PC-3 (cell line): ENCODE data around the gene CAMTA1. TPM values are rescaled to one million over a fixed set of nuclear protein-coding genes. Genes with fewer than 3 reads are reported as not detected.

Experiments
- ATAC-seq: fragments of 200-7000 bp; cut with Tn5 transposase; 2 replicates; pipeline ENCODE4 v1.9.1; 2020; ENCODE audit warnings: mild to moderate bottlenecking, moderate library complexity
- BruUV-seq: library from RNA; stranded (reverse); fragments of 400-500 nt; replicated peaks from 2 replicates; lab custom pipeline; 2021; lab: Mats Ljungman, UMichigan
- CTCF ChIA-PET: fragments of 300-600 bp; sonication (Branson Sonifier 250); formaldehyde crosslinking; loops from one replicate; lab custom pipeline; 2022; ENCODE audit warnings: antibody characterized with exemption; lab: Charles Lee
- POLR2A ChIA-PET: fragments of 300-600 bp; sonication (Branson Sonifier 250); formaldehyde crosslinking; loops from one replicate; lab custom pipeline; 2022; ENCODE audit warnings: antibody characterized with exemption; ENCODE audit not compliant: unreplicated experiment; lab: Charles Lee
- DNase-seq: peaks from one replicate; pipeline ENCODE4 v3.0.0-alpha.2; 2015
- H2AFZ ChIP-seq: fragments of 300-600 bp; sonication (generic); 2 replicates; pipeline ENCODE4 v1.6.0; 2016; ENCODE audit warnings: antibody characterized with exemption, low read length
- H3F3A ChIP-seq: fragments of 300-600 bp; sonication (generic); one replicate; pipeline ENCODE4 v1.6.0; 2017; ENCODE audit warnings: antibody characterized with exemption, low read length, control low read depth, mild to moderate bottlenecking; ENCODE audit not compliant: unreplicated experiment
- H3K27ac ChIP-seq: fragments of 300-600 bp; sonication (generic); 2 replicates; pipeline ENCODE4 v1.5.1; 2016; ENCODE audit warnings: mild to moderate bottlenecking, low read length
- H3K27me3 ChIP-seq: fragments of 300-600 bp; sonication (generic); 2 replicates; pipeline ENCODE4 v1.6.1; 2016; ENCODE audit warnings: low read length, mixed read lengths
- H3K36me3 ChIP-seq: fragments of 300-600 bp; sonication (generic); 2 replicates; pipeline ENCODE4 v1.6.1; 2016; ENCODE audit warnings: low read depth, mixed run types, low read length, mixed read lengths
- H3K4me1 ChIP-seq: fragments of 300-600 bp; sonication (generic); 2 replicates; pipeline ENCODE4 v1.5.1; 2016; ENCODE audit warnings: low read length; ENCODE audit not compliant: insufficient read depth
- H3K4me2 ChIP-seq: fragments of 300-600 bp; sonication (generic); 2 replicates; pipeline ENCODE4 v1.6.0; 2016; ENCODE audit warnings: low read length
- H3K4me3 ChIP-seq: fragments of 300-600 bp; sonication (generic); 2 replicates; pipeline ENCODE4 v1.5.1; 2016; ENCODE audit warnings: mild to moderate bottlenecking, low read length, mixed read lengths
- H3K79me2 ChIP-seq: fragments of 300-600 bp; sonication (generic); 2 replicates; pipeline ENCODE4 v1.6.1; 2017; ENCODE audit warnings: low read length, mixed read lengths
- H3K9ac ChIP-seq: fragments of 300-600 bp; sonication (generic); 2 replicates; pipeline ENCODE4 v1.6.0; 2016; ENCODE audit warnings: mild to moderate bottlenecking, low read length
- H3K9me2 ChIP-seq: fragments of 300-600 bp; sonication (generic); replicated peaks from 2 replicates; pipeline ENCODE4 v1.6.1; 2016; ENCODE audit warnings: mixed run types, low read length, mixed read lengths
- H3K9me3 ChIP-seq: fragments of 300-600 bp; sonication (generic); 2 replicates; pipeline ENCODE4 v1.6.1; 2016; ENCODE audit warnings: low read length, mixed read lengths
- H4K20me1 ChIP-seq: fragments of 300-600 bp; sonication (generic); 2 replicates; pipeline ENCODE4 v1.6.1; 2016; ENCODE audit warnings: low read length, mixed read lengths
- EZH2 ChIP-seq: fragments of 300-600 bp; sonication (generic); IDR thresholded peaks from one replicate; pipeline ENCODE4 v1.6.1; 2017; ENCODE audit warnings: antibody characterized with exemption, mild to moderate bottlenecking, low read length; ENCODE audit not compliant: unreplicated experiment
- EZH2phosphoT487 ChIP-seq: fragments of 300-600 bp; sonication (generic); IDR thresholded peaks from 2 replicates; pipeline ENCODE4 v1.6.1; 2018; ENCODE audit warnings: mild to moderate bottlenecking, antibody characterized with exemption, low read length, borderline replicate concordance
- intact Hi-C: fragments of 100-400 bp; cut with micrococcal nuclease; formaldehyde crosslinking; loops from 2 replicates; pipeline ENCODE4 v1.9.0; 2023
- total RNA-seq: library from RNA; depleted of rRNA; stranded (reverse); fragments of >200 nt; gene quantifications from 2 replicates; pipeline ENCODE4 v1.2.3, GENCODE V29; 2014
- TF ChIP-seq, protein P1 (sequence below): fragments of 300-600 bp; sonication (generic); conservative IDR thresholded peaks from 2 replicates; pipeline ENCODE4 v1.5.1; 2017; ENCODE audit warnings: antibody characterized with exemption, low read depth, mild to moderate bottlenecking, low read length

The CAMTA1 gene
- total RNA-seq, 1 experiment from 2014 or later, result 40.8 TPM

DNA sequence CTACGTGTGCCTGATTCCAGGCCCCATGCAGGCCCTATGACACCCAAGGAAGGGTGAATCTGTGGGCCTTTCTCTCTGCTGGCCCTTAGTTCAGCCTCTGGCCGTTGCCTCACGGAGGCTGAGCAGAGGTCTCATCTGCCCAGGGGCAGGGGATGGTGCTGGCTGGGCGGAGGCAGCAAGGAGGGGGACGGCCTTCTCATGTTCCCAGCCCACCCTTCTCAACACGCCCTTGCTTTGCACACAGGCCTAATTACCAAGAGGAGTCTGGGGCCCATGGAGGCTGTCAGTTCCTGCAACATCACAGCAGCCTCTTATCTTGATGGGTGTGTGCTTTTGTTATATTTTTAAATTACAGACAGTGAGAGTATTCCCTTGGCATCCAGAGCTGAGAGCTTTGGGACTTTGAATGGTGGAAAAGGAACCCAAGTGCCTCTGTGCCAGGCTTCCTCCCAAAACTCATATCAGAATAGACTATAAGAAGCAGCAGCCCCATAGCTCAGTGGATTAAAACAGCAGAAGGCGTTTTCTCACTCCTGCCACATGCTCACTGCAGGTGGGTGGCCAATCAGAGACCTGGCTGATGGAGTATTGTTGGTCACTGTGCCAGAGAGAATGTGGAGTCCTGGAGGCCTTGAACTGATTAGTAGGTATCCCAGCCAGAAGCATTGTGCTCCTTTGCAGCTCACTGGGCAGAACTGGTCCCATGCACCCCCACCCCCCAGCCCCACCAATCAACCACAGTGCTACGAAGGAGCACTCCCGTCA, 164.9 kb downstream of the CAMTA1 start:
- TF ChIP-seq, protein P1, sequence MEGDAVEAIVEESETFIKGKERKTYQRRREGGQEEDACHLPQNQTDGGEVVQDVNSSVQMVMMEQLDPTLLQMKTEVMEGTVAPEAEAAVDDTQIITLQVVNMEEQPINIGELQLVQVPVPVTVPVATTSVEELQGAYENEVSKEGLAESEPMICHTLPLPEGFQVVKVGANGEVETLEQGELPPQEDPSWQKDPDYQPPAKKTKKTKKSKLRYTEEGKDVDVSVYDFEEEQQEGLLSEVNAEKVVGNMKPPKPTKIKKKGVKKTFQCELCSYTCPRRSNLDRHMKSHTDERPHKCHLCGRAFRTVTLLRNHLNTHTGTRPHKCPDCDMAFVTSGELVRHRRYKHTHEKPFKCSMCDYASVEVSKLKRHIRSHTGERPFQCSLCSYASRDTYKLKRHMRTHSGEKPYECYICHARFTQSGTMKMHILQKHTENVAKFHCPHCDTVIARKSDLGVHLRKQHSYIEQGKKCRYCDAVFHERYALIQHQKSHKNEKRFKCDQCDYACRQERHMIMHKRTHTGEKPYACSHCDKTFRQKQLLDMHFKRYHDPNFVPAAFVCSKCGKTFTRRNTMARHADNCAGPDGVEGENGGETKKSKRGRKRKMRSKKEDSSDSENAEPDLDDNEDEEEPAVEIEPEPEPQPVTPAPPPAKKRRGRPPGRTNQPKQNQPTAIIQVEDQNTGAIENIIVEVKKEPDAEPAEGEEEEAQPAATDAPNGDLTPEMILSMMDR, result no peak
- TF ChIP-seq EZH2, result no peak
- TF ChIP-seq EZH2phosphoT487, result no peak
- Histone ChIP-seq H3K4me3 (no peak overlapping the region), H3K9ac (no peak overlapping the region), H3K4me2 (no peak overlapping the region), H3K36me3 (no peaks in the 10 kb centered on the region), H3F3A (no peaks in the 10 kb centered on the region), H3K27me3 (no peaks in the 10 kb centered on the region), H2AFZ (no peak overlapping the region), H3K4me1 (peaks cover 8% of the 10 kb centered on the region), H3K9me3 (no peaks in the 10 kb centered on the region), H3K9me2 (no peaks in the 10 kb centered on the region), H3K79me2 (no peaks in the 10 kb centered on the region), H4K20me1 (no peaks in the 10 kb centered on the region), H3K27ac (no peak overlapping the region)
- intact Hi-C loops, result no loop called here
- ChIA-PET POLR2A (no interaction called here), CTCF (no interaction called here)
- no TSS peak for BruUV-seq
- ATAC-seq, result no peak
- DNase-seq, result no peak

DNA sequence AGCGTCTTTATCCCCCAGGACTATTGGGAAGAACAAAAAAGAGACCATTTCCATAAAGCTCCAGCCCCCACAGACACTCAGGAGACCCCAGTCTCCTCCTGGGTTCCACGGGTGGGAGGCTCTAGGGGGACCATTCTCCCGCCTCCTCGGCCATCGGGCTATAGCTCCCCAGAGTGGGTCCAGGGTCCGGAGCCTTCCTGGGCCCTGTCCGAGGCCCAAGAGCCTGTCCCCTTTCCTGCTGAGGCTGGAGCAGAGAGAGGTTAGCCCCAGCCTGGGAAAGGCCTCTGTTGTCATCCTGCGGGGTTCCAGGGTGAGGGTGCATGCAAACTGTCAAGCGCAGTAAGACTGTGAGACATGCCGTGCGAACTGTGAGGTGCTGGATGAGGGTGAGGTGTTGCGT, 166.3 kb downstream of the CAMTA1 start:
- no peak for ATAC-seq
- H3K79me2 ChIP-seq, result no peaks in the 10 kb centered on the region
- no peak overlapping the region for H3K9ac ChIP-seq
- no peak for DNase-seq
- no peaks in the 10 kb centered on the region for H4K20me1 ChIP-seq
- TF ChIP-seq, protein P1, result no peak
- no peak for TF ChIP-seq EZH2
- no peak for TF ChIP-seq EZH2phosphoT487
- H3F3A ChIP-seq, result no peaks in the 10 kb centered on the region
- CTCF ChIA-PET, result no interaction called here
- H3K4me3 ChIP-seq, result no peak overlapping the region
- no TSS peak for BruUV-seq
- H3K9me3 ChIP-seq, result no peaks in the 10 kb centered on the region
- no peaks in the 10 kb centered on the region for H3K9me2 ChIP-seq
- H3K4me2 ChIP-seq, result no peak overlapping the region
- no peak overlapping the region for H2AFZ ChIP-seq
- H3K27ac ChIP-seq, result no peak overlapping the region
- intact Hi-C loops, result no loop called here
- peaks cover 20% of the 10 kb centered on the region for H3K4me1 ChIP-seq
- no peaks in the 10 kb centered on the region for H3K27me3 ChIP-seq
- no peaks in the 10 kb centered on the region for H3K36me3 ChIP-seq
- POLR2A ChIA-PET, result no interaction called here

DNA sequence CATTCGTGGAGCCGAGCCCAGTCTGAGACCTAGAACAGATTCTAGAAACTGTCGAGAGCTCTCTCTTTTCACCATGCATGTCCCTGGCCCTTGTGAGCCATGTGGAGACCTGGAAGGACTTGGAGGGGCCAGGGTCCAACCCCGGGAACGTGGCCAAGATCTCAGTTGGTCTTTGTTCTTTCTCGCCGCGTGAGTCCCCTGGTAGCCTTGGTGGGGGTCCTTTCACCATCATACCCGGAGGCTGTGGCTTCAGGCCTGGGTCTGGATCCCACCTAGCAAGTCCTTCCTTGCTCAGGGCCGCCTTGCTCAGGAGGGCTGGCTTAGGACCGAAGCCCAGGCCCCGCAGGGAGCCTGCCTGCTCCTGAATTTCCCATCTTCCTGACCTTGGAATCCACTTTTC, 168.0 kb downstream of the CAMTA1 start:
- H3K27ac ChIP-seq, result no peak overlapping the region
- no peaks in the 10 kb centered on the region for H3K79me2 ChIP-seq
- no peaks in the 10 kb centered on the region for H4K20me1 ChIP-seq
- H3K27me3 ChIP-seq, result no peaks in the 10 kb centered on the region
- DNase-seq (no peak), ATAC-seq (no peak)
- H3K36me3 ChIP-seq, result no peaks in the 10 kb centered on the region
- intact Hi-C loops, result no loop called here
- ChIA-PET POLR2A (no interaction called here), CTCF (no interaction called here)
- no peaks in the 10 kb centered on the region for H3K9me2 ChIP-seq
- no peak overlapping the region for H3K9ac ChIP-seq
- no peaks in the 10 kb centered on the region for H3K9me3 ChIP-seq
- H3K4me2 ChIP-seq, result no peak overlapping the region
- no peaks in the 10 kb centered on the region for H3F3A ChIP-seq
- H3K4me3 ChIP-seq, result no peak overlapping the region
- peaks cover 23% of the 10 kb centered on the region for H3K4me1 ChIP-seq
- TF ChIP-seq, protein P1, result no peak
- no peak for TF ChIP-seq EZH2phosphoT487
- no peak for TF ChIP-seq EZH2
- no peak overlapping the region for H2AFZ ChIP-seq
- no TSS peak for BruUV-seq
